Dedifferentiated amniotic fluid mesenchymal stem cell (primary cell): ENCODE measurements around the gene UQCC3.
"Not testable (repeated sequence)": the region's sequence is repeated elsewhere in the genome, so short reads cannot be mapped to it uniquely, and the experiment has no call there.

Experiments used
- DNase-seq: peaks from one replicate; pipeline ENCODE4 v3.0.0-alpha.2; 2016; ENCODE audit errors: extremely low spot score

Gene UQCC3, protein sequence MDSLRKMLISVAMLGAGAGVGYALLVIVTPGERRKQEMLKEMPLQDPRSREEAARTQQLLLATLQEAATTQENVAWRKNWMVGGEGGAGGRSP

DNA sequence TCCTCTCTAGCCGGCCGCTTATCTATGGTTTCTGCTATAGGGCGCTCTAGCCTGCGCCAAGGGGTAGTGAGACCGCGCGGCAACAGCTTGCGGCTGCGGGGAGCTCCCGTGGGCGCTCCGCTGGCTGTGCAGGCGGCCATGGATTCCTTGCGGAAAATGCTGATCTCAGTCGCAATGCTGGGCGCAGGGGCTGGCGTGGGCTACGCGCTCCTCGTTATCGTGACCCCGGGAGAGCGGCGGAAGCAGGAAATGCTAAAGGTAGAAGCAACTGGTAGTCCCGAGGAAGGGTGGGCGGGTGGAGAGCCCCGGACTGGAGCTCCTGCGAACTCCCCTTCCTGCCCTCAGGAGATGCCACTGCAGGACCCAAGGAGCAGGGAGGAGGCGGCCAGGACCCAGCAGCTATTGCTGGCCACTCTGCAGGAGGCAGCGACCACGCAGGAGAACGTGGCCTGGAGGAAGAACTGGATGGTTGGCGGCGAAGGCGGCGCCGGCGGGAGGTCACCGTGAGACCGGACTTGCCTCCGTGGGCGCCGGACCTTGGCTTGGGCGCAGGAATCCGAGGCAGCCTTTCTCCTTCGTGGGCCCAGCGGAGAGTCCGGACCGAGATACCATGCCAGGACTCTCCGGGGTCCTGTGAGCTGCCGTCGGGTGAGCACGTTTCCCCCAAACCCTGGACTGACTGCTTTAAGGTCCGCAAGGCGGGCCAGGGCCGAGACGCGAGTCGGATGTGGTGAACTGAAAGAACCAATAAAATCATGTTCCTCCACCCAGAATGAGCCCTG, at the start of gene UQCC3, which contains the start of gene LBHD1:
Gene UQCC3 (plus strand): TSS at position 66 of the 782 bp plus-strand sequence. CDS start 73 bp downstream, at position 139.
Gene LBHD1 (minus strand): TSS at position 660 of the 782 bp plus-strand sequence. CDS start 2,236 bp downstream, outside the sequence.
- DNase-seq, result peak; percentile 59

DNA sequence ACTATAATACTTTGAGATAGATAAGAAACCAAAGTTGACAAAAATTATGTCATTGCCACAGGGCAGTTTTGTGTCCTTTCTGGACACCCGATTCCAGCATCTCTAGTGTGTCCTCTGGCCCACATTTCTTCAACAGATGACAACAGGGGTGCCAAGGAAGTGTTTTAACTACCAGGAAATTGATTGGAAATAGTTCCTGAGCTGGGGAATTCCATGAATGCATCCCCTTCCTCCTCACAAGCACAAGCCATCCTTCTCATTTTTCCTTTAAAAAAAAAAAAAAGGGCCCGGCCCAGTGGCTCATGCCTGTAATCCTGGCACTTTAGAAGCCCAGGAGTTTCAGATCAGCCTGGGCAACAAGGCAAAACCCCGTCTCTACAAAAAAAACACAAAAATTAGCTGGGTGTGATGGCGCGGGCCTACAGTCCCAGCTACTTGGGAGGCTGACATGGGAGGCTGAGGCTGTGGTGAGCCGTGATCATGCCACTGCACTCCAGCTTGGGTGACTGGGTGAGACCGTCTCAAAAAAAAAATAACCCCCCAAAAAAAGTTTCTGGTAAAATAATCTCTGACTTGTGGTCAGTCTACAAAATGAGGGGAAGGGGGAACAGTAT, 48.9 kb upstream of the UQCC3 start:
- DNase-seq, result no peak

DNA sequence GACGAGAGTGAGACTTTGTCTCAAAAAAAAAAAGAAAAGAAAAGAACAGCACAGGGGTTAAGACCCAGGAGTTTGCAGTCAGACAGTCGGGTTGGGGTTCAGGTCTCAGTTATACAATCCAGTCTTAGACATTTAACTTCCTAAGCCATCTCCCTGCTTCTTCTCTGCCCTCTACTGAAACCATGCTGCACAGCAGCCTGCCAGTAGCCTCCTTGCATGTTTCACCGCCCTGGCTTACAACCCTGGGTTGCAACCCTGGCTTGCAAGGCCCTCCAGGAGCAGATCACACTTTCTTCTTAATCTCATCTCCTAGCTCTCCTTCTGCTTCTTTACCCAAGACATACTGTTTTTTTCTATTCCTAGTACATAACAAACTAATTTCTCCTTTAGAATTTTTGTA, 43.8 kb upstream of the UQCC3 start:
- DNase-seq, result no peak

DNA sequence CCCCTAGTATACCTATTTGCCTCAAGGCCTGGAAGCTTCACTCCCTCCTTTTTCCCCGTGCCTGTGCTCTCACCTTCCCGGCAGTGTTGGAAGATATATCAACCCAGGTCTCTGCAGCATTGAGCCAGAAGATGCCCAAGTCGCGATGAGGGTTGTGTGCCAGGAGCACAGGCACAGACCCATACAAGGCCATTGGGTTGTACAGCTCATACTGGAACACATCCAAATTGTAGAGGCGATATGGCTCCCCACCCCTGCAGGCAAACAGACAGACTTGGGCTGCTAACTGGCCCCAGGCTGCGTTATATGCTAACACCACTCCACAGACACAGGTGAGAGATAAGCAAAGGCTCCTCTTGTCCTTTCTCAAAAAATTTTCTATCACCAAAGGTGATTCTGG, 39.0 kb upstream of the UQCC3 start:
- no peak for DNase-seq

DNA sequence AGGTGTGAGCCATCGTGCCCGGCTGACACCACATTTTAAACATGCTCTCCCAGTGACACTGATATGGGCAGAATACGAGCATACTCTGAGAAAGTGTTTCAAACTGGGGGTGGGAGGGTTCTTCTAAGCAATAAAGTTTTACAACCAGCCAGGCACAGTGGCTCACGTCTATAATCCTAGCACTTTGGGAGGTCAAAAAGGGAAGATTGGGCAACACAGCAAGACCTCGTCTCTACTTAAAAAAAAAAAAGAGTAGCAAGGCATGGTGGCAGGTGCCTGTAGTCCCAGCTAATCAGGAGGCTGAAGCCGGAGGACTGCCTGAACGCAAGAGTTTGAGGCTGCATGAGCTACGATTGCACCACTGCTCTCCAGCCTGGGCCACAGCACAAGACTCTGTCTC, 27.3 kb upstream of the UQCC3 start:
- DNase-seq, result no peak

DNA sequence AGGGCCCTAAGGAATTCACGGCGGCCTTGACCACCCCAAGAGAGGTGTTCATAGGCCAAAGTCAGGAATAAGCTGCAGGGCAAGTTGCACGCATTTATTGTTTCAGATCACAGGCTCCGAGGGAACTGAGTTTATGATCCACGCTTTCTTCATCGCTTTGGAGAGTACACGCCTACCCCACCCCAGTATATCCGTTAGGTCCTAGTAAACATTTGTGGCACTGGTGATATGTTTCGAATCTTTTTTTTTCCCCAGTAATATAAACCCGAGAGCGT, 25.9 kb upstream of the UQCC3 start:
- DNase-seq, result no peak

DNA sequence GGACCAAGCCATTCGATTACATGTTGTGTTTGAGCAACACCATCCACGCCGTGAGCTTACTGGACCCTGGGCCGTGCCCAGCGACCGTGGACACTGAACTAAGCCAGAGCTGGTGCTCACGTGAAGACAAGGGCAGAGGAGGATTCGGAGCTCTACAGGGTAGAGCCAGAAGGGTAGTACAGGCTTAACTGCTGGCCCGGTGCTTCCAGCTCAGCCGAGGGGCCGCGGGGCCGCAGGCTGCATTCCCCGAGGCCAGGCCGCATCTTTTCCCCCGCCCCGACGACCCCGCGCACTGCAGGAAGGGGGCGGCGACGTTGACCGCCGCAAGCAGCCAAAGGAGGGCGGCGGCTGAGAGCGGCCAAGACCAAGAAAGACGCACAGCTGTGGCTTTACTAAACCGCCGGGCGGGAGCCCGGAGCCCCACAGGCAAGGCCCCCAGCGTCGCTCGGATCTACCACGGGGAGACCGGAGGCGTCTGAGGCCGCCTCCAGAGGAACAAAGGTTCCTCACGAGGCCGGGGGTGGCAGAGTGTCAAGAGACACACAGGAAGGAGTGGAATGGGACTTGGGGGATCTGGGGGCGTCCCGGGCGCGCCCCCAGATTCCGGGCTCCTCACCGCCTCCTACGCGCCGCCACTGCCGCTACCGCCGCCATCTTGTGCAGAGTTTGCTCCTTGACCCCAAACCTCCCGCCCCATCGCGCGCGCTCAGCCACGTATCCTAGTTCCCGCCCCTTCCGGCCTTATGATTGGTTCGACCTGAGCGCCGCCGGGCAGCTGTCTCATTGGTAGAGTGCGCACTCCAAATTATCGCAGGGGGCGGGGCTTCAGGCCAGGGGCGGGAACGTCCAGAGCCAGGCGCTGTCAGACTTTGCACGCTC, 25.3 kb upstream of the UQCC3 start, which contains the start of gene GANAB:
Gene GANAB (minus strand): TSS at position 668 of the 879 bp plus-strand sequence. CDS start 14 bp downstream, at position 654.
- peak; percentile 99 for DNase-seq

DNA sequence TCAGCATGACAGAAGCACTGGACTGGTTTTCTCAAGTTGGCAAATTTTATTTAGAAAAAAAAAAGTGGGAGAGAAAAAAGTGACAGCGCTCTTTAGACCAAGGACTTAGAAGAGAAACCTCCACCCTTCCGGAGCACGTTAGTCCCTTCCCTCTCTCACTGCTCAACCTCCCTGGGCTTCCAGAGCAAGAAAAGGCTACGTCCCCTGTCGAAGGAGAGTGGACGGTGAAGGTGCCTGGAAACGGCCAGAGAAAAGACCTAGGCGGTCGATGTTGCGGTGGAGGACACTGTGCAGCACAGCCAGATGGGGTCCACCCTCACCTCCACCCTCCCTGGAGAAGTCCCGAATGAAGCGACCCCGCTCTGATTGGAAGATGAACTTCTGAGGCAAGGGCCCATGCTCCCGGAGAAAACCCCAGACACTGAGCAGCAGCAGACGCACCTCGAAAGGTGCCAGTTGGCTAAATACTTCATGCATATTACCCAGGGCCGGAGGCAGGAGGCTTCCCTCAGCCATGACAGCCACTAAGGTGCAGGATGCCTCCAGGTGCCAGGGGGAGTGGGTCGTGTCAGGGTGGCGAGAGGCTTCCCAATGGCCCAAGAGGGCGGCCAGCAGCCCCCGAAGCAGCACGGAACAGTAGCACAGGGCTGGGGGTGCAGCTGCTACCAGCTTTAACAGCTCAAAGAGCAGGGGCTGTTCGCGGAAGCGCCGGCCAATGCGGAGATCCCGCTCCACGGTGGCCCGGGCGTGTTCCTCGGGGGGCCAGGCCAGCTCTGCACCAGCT, 24.5 kb upstream of the UQCC3 start:
- no peak for DNase-seq

DNA sequence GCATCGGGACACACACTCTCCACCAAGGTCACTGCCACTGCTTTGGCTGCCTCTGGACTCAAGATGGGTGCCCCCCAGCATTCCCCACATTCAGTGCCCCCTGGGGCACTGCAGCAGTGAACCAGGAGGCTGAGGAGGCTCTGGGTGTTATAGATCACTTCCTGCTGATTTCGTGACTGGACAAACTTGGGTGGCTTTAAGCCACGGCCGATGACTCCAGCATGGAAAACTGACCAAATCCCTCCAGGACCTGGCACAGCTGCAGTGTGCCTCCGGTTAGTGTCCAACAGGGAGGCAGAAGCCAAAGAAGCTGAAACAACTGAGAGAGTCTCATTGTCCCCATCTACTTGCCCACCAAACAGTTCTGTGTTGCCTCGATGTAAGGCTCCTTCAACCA, 23.9 kb upstream of the UQCC3 start:
- no peak for DNase-seq

DNA sequence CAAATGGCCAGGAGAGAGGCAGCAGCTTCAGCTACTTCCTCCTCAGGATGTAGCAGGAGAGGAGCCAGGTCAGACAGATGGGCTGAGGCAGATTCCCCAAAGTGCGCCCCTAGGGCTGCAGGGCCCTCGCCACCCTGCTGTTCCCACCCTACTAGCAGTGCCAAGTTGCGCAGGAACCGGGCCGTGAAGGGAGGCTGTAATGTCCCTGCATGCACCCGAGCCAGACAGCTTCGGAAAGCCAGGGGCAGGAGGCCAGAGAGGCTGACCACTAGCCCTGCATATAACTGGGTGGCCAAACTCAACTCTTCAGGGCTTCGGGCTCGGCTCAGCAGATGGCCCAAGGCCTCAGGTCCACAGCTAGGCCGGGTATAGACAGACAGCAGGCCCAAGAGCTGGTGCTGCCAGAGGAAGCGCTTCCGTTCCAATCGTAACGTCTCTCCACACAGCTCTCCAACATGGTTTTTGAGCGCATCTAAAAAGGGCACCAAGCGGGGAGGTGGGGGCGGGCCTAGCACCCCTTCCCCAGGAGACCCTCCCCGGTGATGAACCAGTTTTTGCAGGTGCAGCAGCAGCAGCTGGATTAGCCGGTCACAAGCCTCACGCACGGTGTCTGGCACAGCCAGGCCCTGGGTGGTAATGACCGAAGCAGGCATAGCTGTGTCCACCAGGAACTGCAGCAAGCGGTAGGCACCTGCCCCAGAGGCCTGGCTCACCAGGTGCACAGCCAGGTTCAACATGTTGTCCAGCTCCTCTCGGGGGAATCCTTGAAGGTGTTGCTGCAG, 23.1 kb upstream of the UQCC3 start:
- DNase-seq, result no peak

DNA sequence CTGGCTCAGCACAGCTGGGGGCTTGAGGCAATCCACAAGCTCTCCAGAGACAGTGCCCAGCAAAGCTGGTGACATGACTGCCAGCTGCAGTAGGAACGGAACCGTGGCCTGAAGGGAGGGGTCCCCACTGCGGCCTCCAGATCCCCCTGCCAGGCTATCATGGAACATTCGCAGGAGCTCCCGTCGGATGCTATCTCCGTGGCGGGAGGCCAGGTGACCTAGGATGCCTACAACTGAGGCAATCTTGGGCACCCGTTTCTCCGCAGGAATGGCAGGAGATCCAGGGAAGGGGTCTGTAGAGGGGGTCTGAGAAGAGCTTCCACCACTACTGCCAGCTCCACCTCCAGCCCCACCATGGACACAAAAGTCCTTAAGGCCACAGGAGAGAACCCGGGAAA, 22.5 kb upstream of the UQCC3 start:
- DNase-seq, result no peak

DNA sequence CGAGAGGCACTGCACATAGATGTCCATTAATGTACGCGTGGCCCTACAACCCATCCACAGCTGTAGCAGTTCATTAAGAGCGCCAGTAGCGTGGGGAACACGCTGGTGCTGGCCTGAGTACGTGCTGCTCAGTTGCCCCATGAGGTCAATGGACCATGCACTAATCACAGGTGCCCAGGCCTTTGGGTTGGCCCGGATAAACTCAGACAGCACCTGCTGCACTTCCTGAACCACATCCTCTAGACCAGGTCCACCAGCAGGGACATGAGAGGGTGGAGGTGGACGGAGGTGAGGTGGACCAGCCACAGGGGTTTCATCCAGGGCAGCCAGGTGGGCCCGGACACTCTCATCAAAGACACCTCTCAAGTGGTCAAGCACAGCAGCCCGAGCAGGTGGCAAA, 22.0 kb upstream of the UQCC3 start:
- no peak for DNase-seq

DNA sequence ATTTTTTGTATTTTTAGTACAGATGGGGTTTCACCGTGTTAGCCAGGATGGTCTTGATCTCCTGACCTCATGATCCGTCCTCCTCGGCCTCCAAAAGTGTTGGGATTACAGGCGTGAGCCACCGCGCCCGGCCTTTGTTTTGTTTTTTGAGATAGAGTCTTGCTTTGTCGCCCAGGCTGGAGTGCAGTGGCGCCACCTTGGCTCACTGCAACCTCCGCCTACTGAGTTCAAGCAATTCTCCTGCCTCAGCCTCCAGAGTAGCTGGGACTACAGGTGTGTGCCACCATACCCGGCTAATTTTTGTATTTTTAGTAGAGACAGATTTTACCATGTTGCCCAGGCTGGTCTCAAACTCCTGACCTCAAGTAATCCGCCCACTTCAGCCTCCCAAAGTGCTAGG, 21.2 kb upstream of the UQCC3 start:
- not testable (repeated sequence) for DNase-seq

DNA sequence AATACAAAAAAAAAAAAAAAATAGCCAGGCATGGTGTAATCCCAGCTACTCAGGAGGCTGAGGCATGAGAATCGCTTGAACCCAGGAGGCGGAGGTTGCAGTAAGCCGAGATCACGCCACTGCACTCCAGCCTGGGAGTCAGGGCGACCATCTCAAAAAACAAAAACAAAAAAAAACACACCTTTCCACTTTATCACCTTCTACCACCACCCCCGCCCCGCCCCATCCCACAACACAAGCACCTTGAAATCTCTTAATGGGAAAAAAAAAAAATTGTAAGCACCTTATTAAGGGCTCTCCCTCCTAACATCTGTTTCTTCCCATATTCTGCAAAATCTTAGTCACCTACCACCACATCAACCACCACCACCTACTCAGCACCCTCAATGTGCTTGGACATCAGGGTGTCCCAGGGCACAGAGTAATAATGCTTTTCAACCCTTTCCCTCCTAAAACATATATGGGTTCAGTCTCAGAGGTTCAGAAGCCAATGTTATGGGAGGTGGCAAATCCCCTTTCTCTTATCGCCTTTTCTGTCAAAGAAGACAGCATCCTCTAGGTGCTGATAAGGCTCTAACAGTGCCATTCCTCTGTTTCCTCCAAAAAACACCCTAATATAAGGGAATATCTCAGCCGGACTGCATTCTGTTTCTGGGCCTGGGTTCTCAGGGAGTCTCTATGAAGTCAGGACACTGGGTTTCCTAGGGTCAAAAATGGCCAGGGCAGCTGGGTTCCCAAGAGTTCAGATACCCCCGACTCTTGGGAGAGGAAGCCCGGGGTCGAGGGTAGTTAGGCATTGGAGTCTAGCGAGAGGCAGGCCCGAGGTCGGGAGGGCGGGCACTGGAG, 19.1 kb upstream of the UQCC3 start:
- DNase-seq, result no peak

DNA sequence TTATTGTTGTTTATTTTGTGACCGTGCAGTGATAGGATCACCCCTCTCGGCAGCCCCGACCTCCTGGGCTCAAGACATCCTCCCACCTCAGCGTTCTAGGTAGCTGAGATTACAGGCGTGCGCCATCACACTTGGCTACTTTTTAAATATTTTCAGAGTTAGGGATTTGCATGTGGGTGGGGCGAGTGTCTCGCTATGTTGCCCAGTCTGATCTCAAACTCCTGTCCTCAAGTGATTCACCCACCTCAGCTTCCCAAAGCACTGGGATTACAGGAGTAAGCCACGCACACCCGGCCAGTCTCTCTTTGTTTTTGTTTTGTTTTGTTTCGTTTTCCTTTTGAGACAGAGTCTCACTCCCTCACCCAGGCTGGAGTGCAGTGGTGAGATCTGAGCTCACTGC, 17.2 kb upstream of the UQCC3 start:
- DNase-seq, result no peak

DNA sequence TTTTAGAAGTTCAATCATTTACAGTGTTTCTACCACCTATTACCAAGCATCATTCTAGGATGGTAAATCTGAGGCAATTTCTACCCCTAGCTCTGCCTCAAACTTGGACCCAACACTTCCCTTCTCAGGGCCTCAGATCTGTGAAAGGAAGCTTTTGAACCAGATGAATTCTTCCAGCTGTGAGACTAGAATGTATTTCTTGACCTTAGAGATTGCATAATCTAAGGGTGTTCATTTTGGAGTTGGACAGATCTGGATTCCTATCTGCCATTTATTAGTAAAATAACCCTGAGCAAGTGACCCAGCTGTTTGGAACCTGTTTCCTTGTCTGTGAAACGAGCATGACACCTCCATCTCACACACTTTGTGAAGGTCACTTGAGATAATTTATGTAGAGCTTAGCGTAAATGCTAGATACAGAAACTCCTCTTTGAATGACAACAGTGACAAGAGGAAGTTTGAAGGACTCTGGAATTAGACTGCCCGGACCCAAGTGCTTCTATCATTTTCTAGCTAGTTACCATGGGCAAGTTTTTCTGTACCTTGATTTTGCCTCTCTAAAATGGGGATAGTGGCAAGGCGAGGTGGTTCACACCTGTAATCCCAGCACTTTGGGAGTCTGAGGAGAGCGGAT, 14.6 kb upstream of the UQCC3 start:
- DNase-seq, result no peak

DNA sequence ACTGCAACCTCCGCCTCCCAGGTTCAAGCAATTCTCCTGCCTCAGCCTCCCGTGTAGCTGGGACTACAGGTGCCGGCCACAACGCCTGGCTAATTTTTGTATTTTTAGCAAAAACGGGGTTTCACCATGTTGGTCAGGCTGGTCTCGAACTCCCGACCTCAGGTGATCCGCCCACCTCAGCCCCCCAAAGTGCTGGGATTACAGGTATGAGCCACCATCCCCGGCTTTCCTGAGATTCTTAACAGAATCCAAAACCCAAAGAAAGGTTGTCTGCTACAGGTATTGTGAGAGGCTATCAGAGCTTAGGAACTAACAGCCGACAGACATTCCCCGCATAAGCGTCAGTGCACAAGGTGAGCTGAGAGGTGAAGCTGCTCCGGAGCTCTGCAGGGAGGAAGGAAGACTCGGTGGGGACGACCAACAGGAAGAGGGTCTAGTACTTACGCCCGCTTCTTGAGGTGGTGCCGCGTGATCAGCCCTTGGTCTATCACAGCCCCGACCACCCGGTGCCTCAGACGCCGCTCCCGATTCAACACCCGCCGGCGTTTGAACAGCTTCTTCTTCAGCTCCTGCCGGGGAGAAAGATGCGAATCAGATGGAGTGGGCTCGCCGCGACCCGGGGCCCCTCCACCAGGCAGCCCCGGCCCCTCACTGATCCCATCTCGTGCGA, 6.9 kb upstream of the UQCC3 start:
- DNase-seq, result no peak

DNA sequence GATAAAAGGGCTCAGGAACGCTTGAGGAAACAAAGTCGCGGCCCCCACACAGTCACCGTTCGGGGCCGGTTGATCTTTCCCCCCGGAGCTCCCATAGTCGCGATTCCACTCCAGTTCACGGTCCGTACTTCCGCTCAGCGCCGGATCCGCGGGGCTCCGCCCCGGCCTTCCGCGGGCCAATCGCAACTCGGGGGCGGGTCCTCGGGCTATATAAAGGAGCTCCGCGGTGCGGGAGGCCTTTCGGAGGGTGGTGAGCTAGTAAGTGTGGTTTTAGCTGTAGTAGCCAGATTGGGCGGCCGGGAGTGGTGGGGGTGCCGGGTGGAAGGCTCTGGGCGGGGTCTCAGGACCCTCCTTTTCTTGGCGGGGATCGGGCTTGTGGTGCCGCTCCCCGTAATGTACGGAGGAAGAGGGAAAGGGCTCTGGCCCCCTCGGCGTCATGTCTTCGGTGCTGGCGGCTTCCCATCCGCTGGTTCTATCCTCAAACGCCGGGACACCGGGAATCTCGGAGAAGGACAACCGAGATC, 6.3 kb upstream of the UQCC3 start, which contains the start of the genes C11orf98 and CSKMT:
Gene C11orf98 (minus strand): TSS at position 136 of the 524 bp plus-strand sequence. CDS start 41 bp downstream, at position 95.
Gene CSKMT (plus strand): TSS at position 238 of the 524 bp plus-strand sequence. CDS start 568 bp downstream, outside the sequence.
- DNase-seq, result peak; percentile 92
